Measurements from ENCODE around the gene ZRANB2. TPM values are rescaled to one million over a fixed set of nuclear protein-coding genes. Genes with fewer than 3 reads are reported as not detected.

ZRANB2 gene
- polyA plus RNA-seq, 1 donor (not counting 4 experiments of a cell fraction or from before 2014, with no cell fraction given): 92.3 TPM

DNA sequence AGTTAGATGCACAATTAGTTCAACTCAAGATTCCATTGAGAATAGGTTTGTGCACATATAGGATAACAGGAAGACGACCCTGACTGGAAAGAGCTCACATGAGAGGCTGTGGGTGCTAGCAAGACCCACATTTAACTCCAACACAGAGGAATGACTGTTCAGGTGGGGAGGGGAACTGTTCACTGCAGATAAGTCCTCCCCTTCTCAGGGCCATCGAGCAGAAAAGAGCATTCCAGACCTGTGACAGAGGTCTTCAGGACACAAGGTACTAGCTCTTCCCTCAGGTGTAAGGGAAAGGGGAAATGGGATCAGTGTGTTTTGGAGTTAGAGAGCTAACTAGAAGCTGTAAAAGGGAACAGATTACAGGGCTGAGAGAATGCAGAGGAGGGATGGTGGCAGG, 41.9 kb downstream of the ZRANB2 start:
- H3K9me1 ChIP-seq (ENCODE audit: control insufficient read depth, extremely low read depth, insufficient read depth, low read length): no peaks in the 10 kb centered on the region
- no peak overlapping the region for H3K27ac ChIP-seq (ENCODE audit: control insufficient read depth, insufficient read depth, low read length)
- H3K27me3 ChIP-seq (ENCODE audit: control insufficient read depth, extremely low read depth, insufficient read depth, low read length): no peaks in the 10 kb centered on the region
- dilution Hi-C loops (cut with MboI; ENCODE audit: extremely low pct_ligation_motif_present, low sequenced_read_pairs): no loop called here
- no peak overlapping the region for H3K4me3 ChIP-seq (ENCODE audit: control insufficient read depth in 2 of 3, extremely low read depth in 1 of 3, insufficient read depth in 2 of 3, low read depth in 1 of 3, low read length in 3 of 3)
- H4K20me1 ChIP-seq (ENCODE audit: control insufficient read depth, extremely low read depth, insufficient read depth, low read length): no peaks in the 10 kb centered on the region
- no peak overlapping the region for H2AFZ ChIP-seq (ENCODE audit: control insufficient read depth, low read length)
- no peak overlapping the region for H3K4me2 ChIP-seq (ENCODE audit: control insufficient read depth, extremely low read depth, insufficient read depth, low read depth, low read length)
- FAIRE-seq (no peak), DNase-seq (ENCODE audit: low read depth, low spot score) (no peak)
- TF ChIP-seq EZH2 (IDR thresholded peaks at IDR 0.05; ENCODE audit: low read length): no peak
- TF ChIP-seq, protein P1, sequence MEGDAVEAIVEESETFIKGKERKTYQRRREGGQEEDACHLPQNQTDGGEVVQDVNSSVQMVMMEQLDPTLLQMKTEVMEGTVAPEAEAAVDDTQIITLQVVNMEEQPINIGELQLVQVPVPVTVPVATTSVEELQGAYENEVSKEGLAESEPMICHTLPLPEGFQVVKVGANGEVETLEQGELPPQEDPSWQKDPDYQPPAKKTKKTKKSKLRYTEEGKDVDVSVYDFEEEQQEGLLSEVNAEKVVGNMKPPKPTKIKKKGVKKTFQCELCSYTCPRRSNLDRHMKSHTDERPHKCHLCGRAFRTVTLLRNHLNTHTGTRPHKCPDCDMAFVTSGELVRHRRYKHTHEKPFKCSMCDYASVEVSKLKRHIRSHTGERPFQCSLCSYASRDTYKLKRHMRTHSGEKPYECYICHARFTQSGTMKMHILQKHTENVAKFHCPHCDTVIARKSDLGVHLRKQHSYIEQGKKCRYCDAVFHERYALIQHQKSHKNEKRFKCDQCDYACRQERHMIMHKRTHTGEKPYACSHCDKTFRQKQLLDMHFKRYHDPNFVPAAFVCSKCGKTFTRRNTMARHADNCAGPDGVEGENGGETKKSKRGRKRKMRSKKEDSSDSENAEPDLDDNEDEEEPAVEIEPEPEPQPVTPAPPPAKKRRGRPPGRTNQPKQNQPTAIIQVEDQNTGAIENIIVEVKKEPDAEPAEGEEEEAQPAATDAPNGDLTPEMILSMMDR (optimal IDR thresholded peaks at IDR 0.05 in 1 of 3, IDR thresholded peaks at IDR 0.05 in 1 of 3, conservative IDR thresholded peaks at IDR 0.05 in 1 of 3; ENCODE audit: extremely low read depth in 1 of 3, insufficient read depth in 2 of 3, low read length in 3 of 3): no peak
- no peaks in the 10 kb centered on the region for H3K36me3 ChIP-seq (ENCODE audit: control insufficient read depth in 2 of 2, extremely low read depth in 1 of 2, insufficient read depth in 2 of 2, low read length in 2 of 2)
- H3K9ac ChIP-seq (ENCODE audit: control insufficient read depth, extremely low read depth, insufficient read depth, low read length): no peak overlapping the region
- H3K79me2 ChIP-seq (ENCODE audit: control insufficient read depth, insufficient read depth, low read length): no peaks in the 10 kb centered on the region
- H3K9me3 ChIP-seq (ENCODE audit: control insufficient read depth, low read depth, low read length): no peaks in the 10 kb centered on the region
- no peaks in the 10 kb centered on the region for H3K4me1 ChIP-seq (ENCODE audit: control insufficient read depth, extremely low read depth, insufficient read depth, low read length)

- Histone ChIP-seq H4K20me1 (ENCODE audit: control insufficient read depth, extremely low read depth, insufficient read depth, low read length) (no peaks in the 10 kb centered on the region), H3K9me1 (ENCODE audit: control insufficient read depth, extremely low read depth, insufficient read depth, low read length) (no peaks in the 10 kb centered on the region), H3K9me3 (ENCODE audit: control insufficient read depth, low read depth, low read length) (no peaks in the 10 kb centered on the region), H3K36me3 (ENCODE audit: control insufficient read depth in 2 of 2, extremely low read depth in 1 of 2, insufficient read depth in 2 of 2, low read length in 2 of 2) (no peaks in the 10 kb centered on the region), H3K4me2 (ENCODE audit: control insufficient read depth, extremely low read depth, insufficient read depth, low read depth, low read length) (no peak overlapping the region), H3K79me2 (ENCODE audit: control insufficient read depth, insufficient read depth, low read length) (no peaks in the 10 kb centered on the region), H3K4me1 (ENCODE audit: control insufficient read depth, extremely low read depth, insufficient read depth, low read length) (no peaks in the 10 kb centered on the region), H3K27me3 (ENCODE audit: control insufficient read depth, extremely low read depth, insufficient read depth, low read length) (no peaks in the 10 kb centered on the region), H3K4me3 (ENCODE audit: control insufficient read depth in 2 of 3, extremely low read depth in 1 of 3, insufficient read depth in 2 of 3, low read depth in 1 of 3, low read length in 3 of 3) (no peak overlapping the region), H3K9ac (ENCODE audit: control insufficient read depth, extremely low read depth, insufficient read depth, low read length) (no peak overlapping the region), H2AFZ (ENCODE audit: control insufficient read depth, low read length) (no peak overlapping the region), H3K27ac (ENCODE audit: control insufficient read depth, insufficient read depth, low read length) (no peak overlapping the region)
- FAIRE-seq: no peak
- DNase-seq (ENCODE audit: low read depth, low spot score): no peak
- TF ChIP-seq EZH2 (IDR thresholded peaks at IDR 0.05; ENCODE audit: low read length): no peak
- TF ChIP-seq, protein P1 (optimal IDR thresholded peaks at IDR 0.05 in 1 of 3, IDR thresholded peaks at IDR 0.05 in 1 of 3, conservative IDR thresholded peaks at IDR 0.05 in 1 of 3; ENCODE audit: extremely low read depth in 1 of 3, insufficient read depth in 2 of 3, low read length in 3 of 3): no peak
- dilution Hi-C loops (cut with MboI; ENCODE audit: extremely low pct_ligation_motif_present, low sequenced_read_pairs): no loop called here
Observed at GRCh38 chr1:71037829-71038620, 42.8 kb downstream of the ZRANB2 start.
